IMR-90 (cell line): ENCODE results near the gene SLC9A9.

Experiments
- CTCF ChIP-seq: conservative IDR thresholded peaks from 2 replicates; pipeline ENCODE4 v1.5.1; 2012; ENCODE audit warnings: mild to moderate bottlenecking, low read depth, low read length, improper control_type of control experiment
- MAZ ChIP-seq: IDR thresholded peaks from 2 replicates; pipeline ENCODE4 v1.6.1; 2012; ENCODE audit warnings: low read depth, mild to moderate bottlenecking, low read length, improper control_type of control experiment, moderate library complexity, borderline replicate concordance
- NFE2L2 ChIP-seq: fragments of 150-350 bp; IDR thresholded peaks from 2 replicates; pipeline ENCODE4 v1.6.1; 2016; ENCODE audit warnings: low read depth, mild to moderate bottlenecking, low read length
- POLR2A ChIP-seq: IDR thresholded peaks from 2 replicates; pipeline ENCODE4 v1.6.1; 2012; ENCODE audit warnings: mild to moderate bottlenecking, low read depth, low read length
- RAD21 ChIP-seq: IDR thresholded peaks from 2 replicates; pipeline ENCODE4 v1.6.1; 2012; ENCODE audit warnings: low read length, improper control_type of control experiment
- SMC3 ChIP-seq: fragments of 150-350 bp; IDR thresholded peaks from 2 replicates; pipeline ENCODE4 v1.6.1; 2016; ENCODE audit warnings: low read depth, mild to moderate bottlenecking, antibody characterized with exemption, low read length, moderate library complexity

- TF ChIP-seq CTCF (no peak), NFE2L2 (no peak), RAD21 (no peak), POLR2A (no peak), MAZ (no peak), SMC3 (no peak)
These were observed 350.9 kb downstream of the SLC9A9 start for GRCh38 chr3:143497382-143497781.
